ENCODE results near the gene RNF186. TPM values are rescaled to one million over a fixed set of nuclear protein-coding genes. Genes with fewer than 3 reads are reported as not detected.

The RNF186 gene
- total and polyA plus RNA-seq, 10 donors, result 0.07 TPM; not detected in 9

DNA sequence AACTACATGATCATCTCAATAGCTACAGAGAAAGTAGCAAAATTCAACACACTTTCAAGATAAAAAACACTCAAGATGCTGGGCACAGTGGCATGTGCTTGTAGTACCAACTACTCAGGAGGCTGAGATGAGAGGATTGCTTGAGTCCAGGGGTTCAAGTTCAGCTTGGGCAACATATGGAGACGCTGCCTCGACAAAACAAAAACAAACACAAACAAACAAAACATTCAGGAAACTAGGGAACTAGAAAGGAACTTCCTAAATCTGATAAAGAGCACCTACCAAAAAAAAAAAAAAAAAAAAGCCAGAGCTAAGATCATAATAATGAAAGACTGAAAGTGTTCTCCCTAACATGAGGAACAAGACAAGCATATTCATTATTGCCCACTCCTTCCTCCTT is 22.8 kb upstream of the RNF186 start:
- Histone ChIP-seq H3K9me3 (no peaks in the 10 kb centered on the region), H3K4me1 (no peaks in the 10 kb centered on the region), H3K4me3 (no peak overlapping the region), H3K27ac (no peak overlapping the region), H3K27me3 (replicated peaks in 1 of 7) (no peaks in the 10 kb centered on the region), H3K36me3 (no peaks in the 10 kb centered on the region)
- intact Hi-C loops (cut with DNase I; ENCODE audit: low total_unique reads), result no loop called here
- no peak for DNase-seq
- TF ChIP-seq, protein P1, sequence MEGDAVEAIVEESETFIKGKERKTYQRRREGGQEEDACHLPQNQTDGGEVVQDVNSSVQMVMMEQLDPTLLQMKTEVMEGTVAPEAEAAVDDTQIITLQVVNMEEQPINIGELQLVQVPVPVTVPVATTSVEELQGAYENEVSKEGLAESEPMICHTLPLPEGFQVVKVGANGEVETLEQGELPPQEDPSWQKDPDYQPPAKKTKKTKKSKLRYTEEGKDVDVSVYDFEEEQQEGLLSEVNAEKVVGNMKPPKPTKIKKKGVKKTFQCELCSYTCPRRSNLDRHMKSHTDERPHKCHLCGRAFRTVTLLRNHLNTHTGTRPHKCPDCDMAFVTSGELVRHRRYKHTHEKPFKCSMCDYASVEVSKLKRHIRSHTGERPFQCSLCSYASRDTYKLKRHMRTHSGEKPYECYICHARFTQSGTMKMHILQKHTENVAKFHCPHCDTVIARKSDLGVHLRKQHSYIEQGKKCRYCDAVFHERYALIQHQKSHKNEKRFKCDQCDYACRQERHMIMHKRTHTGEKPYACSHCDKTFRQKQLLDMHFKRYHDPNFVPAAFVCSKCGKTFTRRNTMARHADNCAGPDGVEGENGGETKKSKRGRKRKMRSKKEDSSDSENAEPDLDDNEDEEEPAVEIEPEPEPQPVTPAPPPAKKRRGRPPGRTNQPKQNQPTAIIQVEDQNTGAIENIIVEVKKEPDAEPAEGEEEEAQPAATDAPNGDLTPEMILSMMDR (IDR thresholded peaks at IDR 0.05 in 8 of 11, conservative IDR thresholded peaks at IDR 0.05 in 3 of 11), result no peak
- TF ChIP-seq POLR2AphosphoS5 (IDR thresholded peaks at IDR 0.05) (no peak), POLR2A (IDR thresholded peaks at IDR 0.05) (no peak)
- WGBS, 5 donors, result 11 to 59% (median 23%) methylated on average over 2 of the region's 2 CpGs

DNA sequence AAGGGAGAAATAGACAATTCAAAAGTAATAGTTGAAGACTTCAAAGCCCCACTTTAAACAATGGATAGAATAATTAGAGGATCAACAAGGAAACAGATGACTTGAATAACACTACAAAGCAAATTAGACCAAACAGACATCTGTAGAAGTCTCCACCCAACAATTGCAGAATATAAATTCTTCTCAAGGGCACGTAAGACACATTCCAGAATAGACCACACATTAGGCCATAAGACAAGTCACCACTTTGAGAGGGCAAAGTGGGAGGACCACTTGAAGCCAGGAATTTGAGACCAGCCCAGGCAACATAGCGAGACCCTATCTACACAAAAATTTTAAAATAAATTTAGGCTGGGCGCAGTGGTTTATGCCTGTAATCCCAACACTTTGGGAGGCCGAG is 20.5 kb upstream of the RNF186 start:
- TF ChIP-seq POLR2AphosphoS5 (IDR thresholded peaks at IDR 0.05), result no peak
- TF ChIP-seq POLR2A (IDR thresholded peaks at IDR 0.05), result no peak
- TF ChIP-seq, protein P1 (IDR thresholded peaks at IDR 0.05 in 8 of 11, conservative IDR thresholded peaks at IDR 0.05 in 3 of 11), result no peak
- no peak for DNase-seq
- WGBS, 5 donors, result 91 to 97% (median 93%) methylated on average over 4 of the region's 4 CpGs

DNA sequence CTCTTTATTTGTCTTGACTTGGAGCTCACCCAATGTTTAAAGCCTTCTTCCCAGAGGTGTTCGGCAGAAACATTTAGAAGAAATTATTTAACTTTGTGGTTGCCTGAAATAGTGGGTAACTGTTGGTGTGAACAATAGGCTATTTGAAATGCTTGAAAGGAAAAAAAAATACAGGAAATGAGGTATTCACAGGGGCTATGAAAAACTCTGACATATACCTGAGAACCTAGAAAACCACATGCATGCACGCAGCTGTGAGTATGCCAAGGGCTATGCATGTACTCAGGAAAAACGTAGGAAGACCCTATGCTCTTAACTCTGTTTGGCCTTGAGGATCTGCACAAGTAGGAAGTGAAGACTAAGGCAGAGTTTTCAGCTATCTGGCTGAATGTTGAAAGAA is 16.4 kb upstream of the RNF186 start:
- no peak overlapping the region for H3K27ac ChIP-seq
- intact Hi-C loops (cut with DNase I; ENCODE audit: low total_unique reads), result no loop called here

More for the DNA sequence above, 20.5 kb upstream of the RNF186 start:
- no peaks in the 10 kb centered on the region for H3K36me3 ChIP-seq
- no peaks in the 10 kb centered on the region for H3K4me1 ChIP-seq
- H3K9me3 ChIP-seq, result peaks cover 0 to 9% (median 3%) of the 10 kb centered on the region in 8 donors
- intact Hi-C loops (cut with DNase I; ENCODE audit: low total_unique reads), result no loop called here
- H3K27me3 ChIP-seq (replicated peaks in 1 of 7), result peaks cover 0 to 20% (median 0%) of the 10 kb centered on the region in 7 donors
- no peak overlapping the region for H3K27ac ChIP-seq
- no peak overlapping the region for H3K4me3 ChIP-seq

DNA sequence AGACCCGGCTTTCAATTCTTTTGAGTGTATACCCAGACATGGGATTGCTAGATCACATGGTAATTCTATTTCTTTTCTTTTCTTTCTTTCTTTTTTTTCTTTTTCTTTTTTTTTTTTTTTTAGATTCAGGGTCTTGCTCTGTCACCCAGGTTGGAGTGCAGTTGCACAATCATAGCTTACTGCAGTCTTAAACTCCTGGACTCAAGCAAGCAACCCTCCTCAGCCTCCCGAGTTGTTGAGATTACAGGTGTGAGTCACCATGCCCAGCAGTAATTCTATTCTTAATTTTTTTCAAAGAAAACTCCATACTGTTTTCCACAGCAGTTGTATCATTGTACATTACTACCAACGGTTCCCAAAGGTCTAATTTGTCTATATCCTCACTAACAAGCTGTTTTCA is 13.5 kb upstream of the RNF186 start:
- H3K27me3 ChIP-seq (replicated peaks in 1 of 7), result peaks cover 0 to 34% (median 0%) of the 10 kb centered on the region in 7 donors
- H3K36me3 ChIP-seq, result no peaks in the 10 kb centered on the region
- no peak for DNase-seq
- TF ChIP-seq POLR2A (IDR thresholded peaks at IDR 0.05) (no peak), POLR2AphosphoS5 (IDR thresholded peaks at IDR 0.05) (no peak)
- TF ChIP-seq, protein P1 (IDR thresholded peaks at IDR 0.05 in 8 of 11, conservative IDR thresholded peaks at IDR 0.05 in 3 of 11), result no peak
- no peak overlapping the region for H3K4me3 ChIP-seq
- H3K27ac ChIP-seq, result no peak overlapping the region
- H3K9me3 ChIP-seq, result peaks cover 0 to 9% (median 3%) of the 10 kb centered on the region in 8 donors
- no peaks in the 10 kb centered on the region for H3K4me1 ChIP-seq
- intact Hi-C loops (cut with DNase I; ENCODE audit: low total_unique reads), result no loop called here
- WGBS, 5 donors, result 79 to 85% (median 83%) methylated on average over 3 of the region's 3 CpGs

More for the DNA sequence above, 16.4 kb upstream of the RNF186 start:
- no peaks in the 10 kb centered on the region for H3K36me3 ChIP-seq
- no peak for TF ChIP-seq POLR2A (IDR thresholded peaks at IDR 0.05)
- TF ChIP-seq, protein P1 (IDR thresholded peaks at IDR 0.05 in 8 of 11, conservative IDR thresholded peaks at IDR 0.05 in 3 of 11), result no peak
- peaks cover 0 to 34% (median 0%) of the 10 kb centered on the region in 7 donors for H3K27me3 ChIP-seq (replicated peaks in 1 of 7)
- no peaks in the 10 kb centered on the region for H3K4me1 ChIP-seq
- no peak for DNase-seq
- H3K4me3 ChIP-seq, result no peak overlapping the region
- WGBS, 5 donors, result 65 to 81% (median 70%) methylated on average over 3 of the region's 3 CpGs
- peaks cover 0 to 9% (median 3%) of the 10 kb centered on the region in 8 donors for H3K9me3 ChIP-seq

Data from spleen (tissue), 11 donors.